HepG2 (cell line): ENCODE results near the gene NATD1. TPM values are rescaled to one million over a fixed set of nuclear protein-coding genes. Genes with fewer than 3 reads are reported as not detected.

Experiments used
- BCL3 ChIP-seq: sonication (generic); formaldehyde crosslinking; IDR thresholded peaks from 2 replicates; pipeline ENCODE4 v1.5.1; 2020; ENCODE audit warnings: mild to moderate bottlenecking, missing genetic modification reagents, moderate library complexity
- E2F2 ChIP-seq: sonication (generic); formaldehyde crosslinking; IDR thresholded peaks from 2 replicates; pipeline ENCODE4 v1.4.0; 2020; ENCODE audit warnings: missing genetic modification reagents, borderline replicate concordance
- E2F5 ChIP-seq: sonication (generic); formaldehyde crosslinking; conservative IDR thresholded peaks from 2 replicates; pipeline ENCODE4 v1.4.0; 2020; ENCODE audit warnings: missing genetic modification reagents
- GATA4 ChIP-seq: sonication (generic); IDR thresholded peaks from 2 replicates; pipeline ENCODE4 v1.6.1; 2016; ENCODE audit warnings: antibody characterized with exemption, low read depth, borderline replicate concordance
- HDAC2 ChIP-seq: sonication (generic); formaldehyde crosslinking; IDR thresholded peaks from 2 replicates; pipeline ENCODE4 v1.4.0; 2020; ENCODE audit warnings: missing genetic modification reagents
- IRF9 ChIP-seq: sonication (generic); formaldehyde crosslinking; IDR thresholded peaks from 2 replicates; pipeline ENCODE4 v1.8.0; 2022; ENCODE audit warnings: missing genetic modification reagents, mild to moderate bottlenecking, borderline replicate concordance
- MAZ ChIP-seq, 2 experiments: sonication (generic) in 1 of 2; formaldehyde crosslinking in 1 of 2; IDR thresholded peaks; 2 replicates each; pipeline versions ENCODE4 v1.5.0 to v1.6.1; 2012 to 2020; ENCODE audit warnings: low read depth in 2 of 2, mild to moderate bottlenecking in 2 of 2, borderline replicate concordance in 1 of 2, improper control_type of control experiment in 1 of 2, low read length in 1 of 2, missing genetic modification reagents in 1 of 2, moderate library complexity in 1 of 2
- MEIS2 ChIP-seq: sonication (generic); formaldehyde crosslinking; IDR thresholded peaks from 2 replicates; pipeline ENCODE4 v1.9.0; 2021; ENCODE audit warnings: mild to moderate bottlenecking, missing genetic modification reagents
- MYC ChIP-seq: sonication (generic); formaldehyde crosslinking; IDR thresholded peaks from 2 replicates; pipeline ENCODE4 v1.9.0; 2021; ENCODE audit warnings: missing genetic modification reagents, borderline replicate concordance
- POGK ChIP-seq: sonication (generic); formaldehyde crosslinking; conservative IDR thresholded peaks from 2 replicates; pipeline ENCODE4 v1.8.0; 2022; ENCODE audit warnings: mild to moderate bottlenecking, moderate library complexity, missing genetic modification reagents
- TRIM24 ChIP-seq: sonication (generic); formaldehyde crosslinking; IDR thresholded peaks from 2 replicates; pipeline ENCODE4 v1.8.0; 2022; ENCODE audit warnings: mild to moderate bottlenecking, missing genetic modification reagents
- YEATS4 ChIP-seq: sonication (generic); formaldehyde crosslinking; IDR thresholded peaks from 2 replicates; pipeline ENCODE4 v1.4.0; 2020; ENCODE audit warnings: missing genetic modification reagents, borderline replicate concordance
- ZBTB46 ChIP-seq: sonication (generic); formaldehyde crosslinking; IDR thresholded peaks from 2 replicates; pipeline ENCODE4 v1.4.0; 2020; ENCODE audit warnings: mild to moderate bottlenecking, missing genetic modification reagents, borderline replicate concordance
- ZKSCAN8 ChIP-seq: IDR thresholded peaks from 2 replicates; pipeline ENCODE4 v1.6.1; 2016; ENCODE audit warnings: borderline replicate concordance, missing genetic modification reagents, missing compliant biosample characterization
- ZNF138 ChIP-seq: sonication (generic); formaldehyde crosslinking; IDR thresholded peaks from 2 replicates; pipeline ENCODE4 v1.5.0; 2020; ENCODE audit warnings: mild to moderate bottlenecking, low read depth, missing genetic modification reagents
- ZNF235 ChIP-seq: sonication (generic); formaldehyde crosslinking; IDR thresholded peaks from 2 replicates; pipeline ENCODE4 v1.8.1; 2023; ENCODE audit warnings: mild to moderate bottlenecking, missing genetic modification reagents, borderline replicate concordance
- ZNF510 ChIP-seq: sonication (generic); formaldehyde crosslinking; IDR thresholded peaks from 2 replicates; pipeline ENCODE4 v1.4.0; 2020; ENCODE audit warnings: low read depth, mild to moderate bottlenecking, missing genetic modification reagents
- ZNF768 ChIP-seq: sonication (generic); formaldehyde crosslinking; IDR thresholded peaks from 2 replicates; pipeline ENCODE4 v1.4.0; 2020; ENCODE audit warnings: missing genetic modification reagents
- polyA plus RNA-seq, 8 experiments: library from polyadenylated mRNA; depleted of rRNA in 3 of 8; stranded (reverse) in 7 of 8; unstranded in 1 of 8; fragments of >200 nt; fragmentation: Illumina TruSeq in 4 of 8; extraction: Trizol in 4 of 8; gene quantifications; 2 replicates each; pipeline versions ENCODE4 v1.2.1 to v1.2.3, GENCODE V29; 2011 to 2016; ENCODE audit warnings: low read depth in 4 of 8, missing spikeins in 1 of 8, mixed read lengths in 1 of 8; ENCODE audit not compliant: insufficient read depth in 1 of 8
- total RNA-seq, 5 experiments: library from RNA; depleted of rRNA; stranded (reverse); fragments of >200 nt; fragmentation: Illumina TruSeq; extraction: Trizol; gene quantifications; 2 replicates each; pipeline ENCODE4 v1.2.3, GENCODE V29; 2016; ENCODE audit warnings: low read depth in 1 of 5

NATD1 gene
- total and polyA plus RNA-seq, 2 of the 13 experiments (the other 11 are each of a cell fraction or from before 2014, with no cell fraction given): 0.31 to 2.3 TPM

- TF ChIP-seq MAZ (IDR thresholded peaks at IDR 0.05; ENCODE audit: borderline replicate concordance, low read depth, low read length) (peak; percentile 56; the same call in 1 of the 2 replicates), MAZ (CRISPR knock-in tag; IDR thresholded peaks at IDR 0.05; ENCODE audit: low read depth) (peak; percentile 74; the same call in 1 of the 2 replicates), ZNF768 (CRISPR knock-in tag) (peak; percentile 1; the same call in 1 of the 2 replicates), YEATS4 (CRISPR knock-in tag) (peak; percentile 60), BCL3 (CRISPR knock-in tag) (peak; percentile 71; the same call in 1 of the 2 replicates), HDAC2 (peak; percentile 19; the same call in 1 of the 2 replicates), E2F5 (CRISPR knock-in tag) (0 out of 2 replicates have a peak, but pooled peaks have one; percentile 51), ZNF510 (CRISPR knock-in tag) (no peak), GATA4 (peak; percentile 57; the same call in 1 of the 2 replicates), MYC (CRISPR knock-in tag) (peak; percentile 53; the same call in 1 of the 2 replicates), IRF9 (CRISPR knock-in tag) (peak; percentile 50; the same call in 1 of the 2 replicates), ZKSCAN8 (CRISPR knock-in tag) (no peak), MEIS2 (CRISPR knock-in tag) (no peak), TRIM24 (CRISPR knock-in tag) (no peak), ZBTB46 (CRISPR knock-in tag) (no peak), ZNF138 (0 out of 2 replicates have a peak, but pooled peaks have one; percentile 59), ZNF235 (CRISPR knock-in tag) (peak; percentile 60; the same call in 1 of the 2 replicates), POGK (CRISPR knock-in tag) (peak; percentile 67), E2F2 (CRISPR knock-in tag) (no peak)
Measured at GRCh38 chr17:21284319-21285163, 31.3 kb upstream of the NATD1 start, which contains the start of gene MAP2K3 (continued).
